GM04503 (cell line): ENCODE results near the gene CHDH.

ENCODE experiments used
- DNase-seq: peaks from one replicate; pipeline ENCODE4 v3.0.0-alpha.2; 2012; ENCODE audit warnings: low read depth

CHDH gene, protein sequence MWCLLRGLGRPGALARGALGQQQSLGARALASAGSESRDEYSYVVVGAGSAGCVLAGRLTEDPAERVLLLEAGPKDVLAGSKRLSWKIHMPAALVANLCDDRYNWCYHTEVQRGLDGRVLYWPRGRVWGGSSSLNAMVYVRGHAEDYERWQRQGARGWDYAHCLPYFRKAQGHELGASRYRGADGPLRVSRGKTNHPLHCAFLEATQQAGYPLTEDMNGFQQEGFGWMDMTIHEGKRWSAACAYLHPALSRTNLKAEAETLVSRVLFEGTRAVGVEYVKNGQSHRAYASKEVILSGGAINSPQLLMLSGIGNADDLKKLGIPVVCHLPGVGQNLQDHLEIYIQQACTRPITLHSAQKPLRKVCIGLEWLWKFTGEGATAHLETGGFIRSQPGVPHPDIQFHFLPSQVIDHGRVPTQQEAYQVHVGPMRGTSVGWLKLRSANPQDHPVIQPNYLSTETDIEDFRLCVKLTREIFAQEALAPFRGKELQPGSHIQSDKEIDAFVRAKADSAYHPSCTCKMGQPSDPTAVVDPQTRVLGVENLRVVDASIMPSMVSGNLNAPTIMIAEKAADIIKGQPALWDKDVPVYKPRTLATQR

DNA sequence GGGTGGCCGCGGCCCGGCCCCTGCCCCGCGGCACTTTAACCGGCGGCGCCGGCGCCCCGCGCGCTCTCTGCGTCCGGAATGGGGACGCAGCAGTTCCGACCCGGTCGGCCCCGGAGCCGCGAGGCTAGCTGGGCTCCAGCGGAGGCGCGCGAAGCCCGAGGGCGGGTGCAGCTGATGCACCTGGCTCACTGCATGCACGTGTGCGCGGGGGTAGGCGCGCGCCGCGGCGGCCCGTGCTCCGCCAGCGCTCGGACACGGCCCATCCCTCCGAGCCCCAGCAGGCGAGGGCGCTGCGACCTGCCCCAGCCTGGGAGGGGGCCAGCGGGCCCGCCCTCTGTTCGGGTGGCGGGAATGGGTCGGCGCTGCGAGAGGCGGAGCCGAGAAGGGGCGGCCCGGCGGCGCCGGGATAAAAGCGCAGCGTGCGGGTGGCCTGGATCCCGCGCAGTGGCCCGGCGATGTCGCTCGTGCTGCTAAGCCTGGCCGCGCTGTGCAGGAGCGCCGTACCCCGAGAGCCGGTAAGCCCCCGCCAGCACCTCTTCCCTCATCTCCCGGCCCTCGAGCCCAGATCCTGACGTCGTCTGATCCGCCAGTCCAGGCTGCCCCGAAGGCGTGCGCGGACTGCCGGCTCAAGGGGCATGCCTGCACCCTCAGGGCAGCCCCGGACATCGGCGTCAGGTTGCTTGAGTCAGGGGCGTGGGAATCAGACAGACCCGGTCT, at the start of gene CHDH, which contains the start of gene IL17RB:
Gene CHDH (minus strand): TSS at position 286 of the 717 bp plus-strand sequence. CDS start 22,411 bp downstream, outside the sequence.
Gene IL17RB (plus strand): TSS at position 435 of the 717 bp plus-strand sequence. CDS start 21 bp downstream, at position 456.
- DNase-seq, result no peak

DNA sequence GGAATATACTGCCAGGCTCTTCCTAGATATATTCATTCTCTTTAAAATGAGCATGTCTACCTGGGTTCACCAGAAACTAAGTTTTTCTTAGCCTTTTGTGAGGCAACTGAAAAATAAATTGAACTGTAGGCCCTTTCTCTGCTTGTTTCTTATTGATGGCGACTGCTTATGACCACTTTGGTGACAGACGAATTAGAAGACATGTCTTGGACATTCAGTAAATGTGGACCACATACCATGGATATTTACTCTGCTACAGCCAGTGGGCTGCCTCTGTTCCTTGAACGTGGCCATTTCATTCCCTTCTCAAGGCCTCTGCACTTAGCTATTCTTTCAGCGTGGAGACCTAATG, 46.0 kb upstream of the CHDH start:
- no peak for DNase-seq

- DNase-seq, result peak; percentile 94
These were observed 45.5 kb upstream of the CHDH start, which contains the start of gene SELENOK for GRCh38 chr3:53891497-53892285. TSS of gene SELENOK (minus strand) at chr3:53891859.

DNA sequence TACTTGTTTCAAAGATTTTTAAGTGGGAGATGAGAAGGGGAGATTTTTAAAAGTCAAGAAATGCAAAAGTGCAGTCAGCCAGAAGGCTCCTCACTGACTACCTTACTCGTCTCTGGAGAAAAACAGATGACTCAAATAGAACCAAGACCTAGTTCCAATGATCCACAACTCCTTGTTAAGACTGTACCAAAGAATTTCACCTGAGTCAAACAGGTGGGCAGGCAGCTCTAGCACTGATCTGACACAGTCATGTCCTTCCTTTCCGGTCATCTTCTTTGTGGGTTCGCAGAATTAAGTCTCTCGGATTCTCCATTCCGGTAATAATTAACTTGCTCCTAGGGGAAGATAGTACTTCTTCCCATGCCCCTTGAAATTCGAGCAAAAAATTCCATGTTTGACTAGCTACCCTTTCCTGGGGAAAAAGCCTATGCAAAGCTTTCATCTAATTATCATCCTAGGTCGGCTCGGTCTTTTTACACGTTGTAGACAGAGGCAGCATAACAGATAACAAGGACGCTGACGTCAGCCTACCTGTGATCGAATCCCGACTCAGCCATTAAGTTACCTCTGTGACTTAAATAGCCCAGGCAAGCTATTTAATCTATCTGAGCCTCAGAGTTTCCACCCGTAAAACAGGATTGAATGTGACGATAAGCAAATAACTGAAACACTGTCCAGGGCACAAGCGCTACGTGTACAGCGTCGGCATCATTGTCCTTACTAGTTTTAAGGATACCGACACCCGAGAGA, 44.7 kb upstream of the CHDH start:
- DNase-seq, result no peak

DNA sequence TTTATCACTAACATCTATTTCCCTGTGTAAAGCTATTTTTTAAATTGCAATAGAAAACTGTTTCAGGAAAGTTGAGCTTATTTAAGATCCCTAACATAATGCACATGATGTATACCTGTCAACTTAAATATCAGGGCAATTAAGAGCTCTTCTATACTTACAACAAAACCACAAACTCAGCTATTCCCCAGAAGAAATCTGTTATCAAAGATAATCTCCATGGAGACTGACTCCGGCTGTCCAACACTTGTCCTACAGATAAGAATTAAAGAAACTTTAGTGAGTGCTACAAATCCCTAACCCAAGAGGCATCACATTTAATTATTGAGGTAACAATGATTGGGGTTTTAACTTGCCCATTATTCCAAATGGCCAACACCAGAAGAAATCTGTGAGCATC, 42.0 kb upstream of the CHDH start:
- DNase-seq, result no peak

- DNase-seq, result no peak
These were observed 41.2 kb upstream of the CHDH start for GRCh38 chr3:53887446-53887845.

- no peak for DNase-seq
These were observed 39.0 kb upstream of the CHDH start for GRCh38 chr3:53885239-53885638.

- DNase-seq, result no peak
These were observed 38.4 kb upstream of the CHDH start for GRCh38 chr3:53884623-53885022.

DNA sequence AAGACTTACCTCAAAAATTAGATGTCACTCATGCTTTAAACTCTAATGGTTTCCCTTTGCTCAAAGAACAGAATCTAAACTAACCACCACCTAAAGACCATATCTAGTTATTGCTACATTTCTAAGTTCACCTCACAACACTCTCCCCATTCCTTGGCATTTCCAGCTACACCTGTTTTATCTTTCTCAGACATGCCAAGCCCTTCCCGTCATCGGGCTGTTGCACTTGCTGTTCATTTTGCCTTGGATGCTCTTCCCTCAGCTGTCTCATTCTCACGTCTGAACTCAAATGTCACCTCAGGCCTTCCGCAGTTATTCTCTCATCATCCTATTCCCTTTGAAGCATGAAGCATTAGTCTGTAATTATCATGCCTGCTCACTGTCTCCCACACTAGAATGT, 36.8 kb upstream of the CHDH start:
- DNase-seq, result no peak

DNA sequence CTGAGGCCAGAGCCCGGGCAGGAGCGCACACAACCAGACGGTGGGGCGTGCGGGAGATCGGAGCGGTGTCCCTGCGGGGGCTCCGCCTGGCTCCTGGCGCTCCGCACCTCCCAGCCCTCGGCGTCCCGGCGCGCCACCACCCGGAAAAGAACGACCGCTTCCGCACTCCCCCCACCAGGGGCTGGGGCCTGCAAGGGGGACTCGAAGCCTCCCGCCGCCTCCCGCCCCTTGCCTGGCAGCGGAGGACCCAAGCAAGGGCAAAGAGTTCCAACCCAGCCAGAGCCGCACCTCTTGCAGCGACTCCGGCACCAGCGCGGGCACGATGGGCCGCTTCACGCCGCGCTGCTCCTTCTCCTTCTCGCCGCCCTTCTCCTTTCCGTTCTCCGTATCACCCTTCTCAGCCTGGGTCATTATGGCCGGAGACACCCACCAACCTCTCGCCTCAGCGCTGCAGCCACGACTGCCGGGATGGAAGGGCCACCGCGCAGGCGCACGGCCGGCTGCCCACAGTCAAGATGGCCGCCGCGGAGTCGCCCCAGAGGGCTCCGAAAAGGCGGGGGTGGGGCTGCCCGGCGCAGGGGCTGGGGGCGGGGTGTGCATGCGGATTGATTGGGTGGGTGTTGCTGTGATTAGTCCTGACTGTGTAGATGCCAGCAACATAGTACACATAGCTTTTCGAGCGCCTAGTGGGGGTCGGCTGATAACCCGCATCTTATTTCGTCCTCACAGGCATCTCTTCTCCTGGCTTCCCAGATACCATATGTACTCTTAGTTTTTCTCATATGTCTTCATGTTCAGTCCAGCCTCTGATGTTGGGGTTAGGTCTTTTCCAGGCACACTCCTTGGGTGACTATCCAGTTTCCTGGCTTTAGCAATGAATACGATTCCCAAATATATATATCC, 35.7 kb upstream of the CHDH start, which contains the start of gene ACTR8:
Gene ACTR8 (minus strand): TSS at position 462 of the 903 bp plus-strand sequence. CDS start 51 bp downstream, at position 411.
- DNase-seq, result no peak

DNA sequence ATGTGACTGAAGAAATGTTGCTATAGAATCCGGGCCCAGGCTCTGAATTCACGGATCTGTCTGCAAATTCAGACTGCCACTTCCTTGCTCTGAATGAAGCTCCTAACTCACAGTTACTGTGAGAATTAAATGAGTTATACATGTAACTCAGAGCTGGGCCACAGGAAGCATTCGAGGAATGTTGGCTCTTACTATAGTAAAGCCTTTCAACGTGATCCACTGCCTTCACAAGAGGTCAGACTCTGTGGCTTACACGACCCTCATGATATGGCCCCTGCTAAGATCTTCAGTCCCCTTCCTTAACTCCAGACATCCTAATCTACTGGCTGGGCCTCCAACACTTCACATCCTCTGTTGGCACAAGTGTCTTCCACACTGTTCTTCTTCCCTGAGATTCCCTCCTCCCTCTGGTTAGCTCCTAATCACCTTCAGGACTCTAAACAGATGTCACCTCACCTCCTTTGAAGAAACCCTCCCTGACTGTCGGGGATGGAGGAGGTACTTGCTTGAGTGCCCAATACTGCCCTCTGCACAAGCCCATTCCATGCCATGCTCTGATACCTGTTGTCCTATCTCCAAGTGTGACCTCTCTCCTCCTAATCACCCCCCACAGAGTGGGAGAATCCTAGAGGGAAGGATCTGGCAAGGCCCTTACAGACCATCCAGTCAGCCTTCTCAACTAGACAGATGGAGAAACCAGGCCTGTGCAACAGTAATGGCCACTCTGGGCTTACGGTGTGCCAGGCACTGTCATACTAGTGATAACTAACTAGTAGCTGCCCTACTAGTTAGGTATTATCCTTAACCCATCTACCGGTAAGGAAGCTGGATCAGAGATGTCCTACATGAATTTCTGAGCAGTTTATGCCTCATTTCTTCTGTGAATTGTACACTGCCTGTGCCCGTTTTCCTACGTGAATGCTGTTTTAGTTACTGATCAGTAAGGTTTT, 34.5 kb upstream of the CHDH start:
- DNase-seq, result no peak

- no peak for DNase-seq
These were observed 19.7 kb upstream of the CHDH start for GRCh38 chr3:53865732-53866499.

GRCh38 chr3:53863145-53863544, 16.9 kb upstream of the CHDH start:
- DNase-seq, result no peak

DNA sequence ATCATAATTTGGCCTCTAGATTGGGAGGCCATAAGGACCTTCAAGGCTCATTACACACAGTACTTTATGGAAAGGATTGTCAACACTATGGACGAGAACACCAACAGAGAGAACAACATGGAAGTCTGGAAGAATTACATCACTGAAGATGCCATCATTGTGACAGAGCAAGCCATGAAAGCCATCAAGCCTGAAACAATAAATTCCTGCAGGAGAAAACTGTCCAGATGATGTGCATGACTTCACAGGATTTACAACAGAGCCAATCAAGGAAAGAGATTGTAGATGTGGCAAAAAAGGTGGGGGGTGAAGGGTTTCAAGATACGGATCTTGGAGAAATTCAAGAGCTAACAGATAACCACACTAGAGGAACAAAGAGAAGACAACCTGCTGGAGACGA, 16.0 kb upstream of the CHDH start:
- no peak for DNase-seq

DNA sequence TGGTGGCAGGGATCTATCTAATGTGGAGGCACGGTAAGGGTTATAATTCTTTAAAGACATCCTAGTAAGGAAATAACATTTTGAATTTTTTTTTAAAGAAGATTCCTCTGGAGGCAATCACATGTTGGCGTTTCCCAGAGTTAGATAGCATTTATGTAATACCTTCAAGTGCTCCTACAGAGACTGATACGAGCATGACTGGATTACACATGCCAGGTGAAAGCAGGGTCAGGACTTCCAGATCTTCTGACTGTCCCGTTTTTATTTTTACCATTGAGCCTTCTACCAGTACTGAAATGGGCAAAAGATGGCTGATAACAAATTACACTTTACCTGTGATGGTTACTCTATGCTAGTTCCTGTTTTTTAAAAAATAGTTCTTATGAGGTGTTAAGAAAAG, 14.0 kb upstream of the CHDH start:
- DNase-seq, result no peak

DNA sequence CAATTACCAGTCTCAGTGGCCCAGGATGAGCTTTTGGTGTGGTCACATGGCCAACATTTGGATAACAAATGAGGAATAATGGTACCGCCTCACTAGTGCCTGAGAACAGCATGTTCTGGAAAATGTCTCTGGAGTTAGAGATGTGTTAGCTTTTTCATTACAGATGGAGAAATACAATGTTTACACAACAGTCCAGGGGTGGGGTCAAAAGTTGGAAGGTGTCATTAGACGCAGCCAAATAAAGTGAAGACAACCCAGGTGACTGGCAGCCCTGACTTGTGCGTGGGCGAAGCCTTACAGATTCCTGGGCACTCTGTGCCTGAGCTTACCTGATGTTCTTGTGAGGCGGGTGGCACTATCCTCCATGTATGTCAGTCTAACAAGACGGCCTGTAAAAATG, 13.0 kb upstream of the CHDH start:
- no peak for DNase-seq

- no peak for DNase-seq
These were observed 12.0 kb upstream of the CHDH start for GRCh38 chr3:53858096-53858741.

DNA sequence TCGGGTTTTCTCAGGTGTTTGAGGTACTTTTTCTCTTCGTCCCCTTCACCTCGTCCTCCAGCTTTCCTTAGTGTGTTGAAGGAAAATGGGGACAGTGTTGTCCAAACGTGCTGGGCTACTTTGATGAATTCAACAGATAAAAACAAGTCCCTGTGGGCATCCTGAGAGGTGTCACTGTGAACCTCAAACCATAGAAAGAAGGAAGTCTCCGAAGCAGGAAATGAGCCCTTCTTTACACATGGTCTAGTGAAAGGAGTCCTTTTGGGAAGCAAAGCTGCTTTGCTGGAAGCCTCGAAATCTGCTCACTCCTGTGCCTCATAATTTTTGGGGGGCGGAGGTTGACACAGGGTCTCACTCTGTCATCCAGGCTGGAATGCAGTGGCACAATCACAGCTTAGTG, 10.7 kb upstream of the CHDH start:
- no peak for DNase-seq
